Osteoblast (primary cell): ENCODE measurements around the gene MYH16. TPM values are rescaled to one million over a fixed set of nuclear protein-coding genes. Genes with fewer than 3 reads are reported as not detected.

Source experiments
- DNase-seq: peaks from one replicate; pipeline ENCODE4 v3.0.0; 2011; ENCODE audit warnings: low spot score, mixed read lengths; ENCODE audit not compliant: insufficient read length; ENCODE audit errors: missing footprints
- H2AFZ ChIP-seq: 2 replicates; pipeline ENCODE4 v1.6.0; 2011; ENCODE audit warnings: mild to moderate bottlenecking, low read length
- H3K27ac ChIP-seq: 2 replicates; pipeline ENCODE4 v1.5.1; 2011; ENCODE audit warnings: mild to moderate bottlenecking, low read depth, low read length, moderate library complexity
- H3K27me3 ChIP-seq: 2 replicates; pipeline ENCODE4 v1.6.0; 2012; ENCODE audit warnings: mild to moderate bottlenecking, control low read depth, inconsistent platforms, low read length, moderate library complexity; ENCODE audit not compliant: insufficient read depth
- H3K36me3 ChIP-seq: 2 replicates; pipeline ENCODE4 v1.5.1; 2011; ENCODE audit warnings: mild to moderate bottlenecking, low read length, control low read depth, moderate library complexity; ENCODE audit not compliant: insufficient read depth
- H3K4me1 ChIP-seq: 2 replicates; pipeline ENCODE4 v1.5.1; 2011; ENCODE audit warnings: mild to moderate bottlenecking, low read length, control low read depth, moderate library complexity; ENCODE audit not compliant: insufficient read depth
- H3K4me2 ChIP-seq: 2 replicates; pipeline ENCODE4 v1.6.0; 2011; ENCODE audit warnings: mild to moderate bottlenecking, low read length; ENCODE audit not compliant: insufficient read depth
- H3K4me3 ChIP-seq: fragments of 200-600 bp; sonication (generic); 3 replicates; pipeline ENCODE4 v1.5.1; 2012; ENCODE audit warnings: mild to moderate bottlenecking, low read length, inconsistent platforms; ENCODE audit not compliant: insufficient read depth
- H3K79me2 ChIP-seq: 2 replicates; pipeline ENCODE4 v1.6.0; 2012; ENCODE audit warnings: mild to moderate bottlenecking, low read length, control low read depth, inconsistent platforms; ENCODE audit not compliant: insufficient read depth
- H3K9me3 ChIP-seq: 2 replicates; pipeline ENCODE4 v1.5.1; 2011; ENCODE audit warnings: low read depth, low read length, control low read depth
- H4K20me1 ChIP-seq: 2 replicates; pipeline ENCODE4 v1.6.0; 2012; ENCODE audit warnings: mild to moderate bottlenecking, low read length, control low read depth; ENCODE audit not compliant: insufficient read depth
- total RNA-seq: library from RNA; depleted of rRNA; stranded (reverse); fragments of >200 nt; gene quantifications from 2 replicates; pipeline ENCODE4 v1.2.3, GENCODE V29; 2012
- TF ChIP-seq, protein P1 (sequence below): IDR thresholded peaks from 2 replicates; pipeline ENCODE4 v1.5.1; 2011; ENCODE audit warnings: mild to moderate bottlenecking, low read depth, low read length, moderate library complexity; ENCODE audit errors: extremely low read depth

Gene MYH16
- total RNA-seq, 1 donor: not detected

DNA sequence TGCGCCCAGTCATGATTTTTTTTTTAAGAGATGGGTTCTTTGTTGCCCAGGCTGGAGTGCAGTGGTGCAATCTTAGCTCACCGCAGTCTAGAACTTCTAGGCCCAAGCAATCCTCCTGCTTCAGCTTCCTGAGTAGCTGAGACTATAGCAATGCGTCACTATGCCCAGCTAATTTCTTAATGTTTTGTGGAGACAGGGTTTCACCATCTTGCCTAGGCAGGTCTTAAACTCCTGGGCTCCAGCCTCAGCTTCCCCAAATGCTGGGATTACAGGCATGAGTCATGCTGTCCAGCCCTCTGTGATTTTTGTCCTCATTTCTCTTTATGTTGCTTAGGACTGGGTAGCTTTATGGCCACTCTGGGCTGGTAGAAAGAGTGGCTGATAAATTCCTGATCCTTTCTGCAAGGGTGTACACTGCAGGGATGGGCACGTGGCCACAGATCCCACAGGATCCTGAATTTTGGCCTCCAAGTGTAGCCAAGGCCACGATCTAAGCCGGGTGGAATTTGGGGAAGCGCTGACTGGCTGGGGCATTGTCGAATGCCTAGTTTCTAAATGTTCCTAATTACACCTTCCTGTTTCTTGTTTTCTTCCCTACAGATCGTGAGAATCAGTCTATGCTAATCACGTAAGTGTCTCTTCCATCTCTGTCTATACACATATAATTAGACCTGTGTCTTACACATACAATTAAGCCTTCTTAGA lies 24.1 kb upstream of the MYH16 start:
- H4K20me1 ChIP-seq: no peaks in the 10 kb centered on the region
- H3K27ac ChIP-seq: no peak overlapping the region
- H3K36me3 ChIP-seq: no peaks in the 10 kb centered on the region

DNA sequence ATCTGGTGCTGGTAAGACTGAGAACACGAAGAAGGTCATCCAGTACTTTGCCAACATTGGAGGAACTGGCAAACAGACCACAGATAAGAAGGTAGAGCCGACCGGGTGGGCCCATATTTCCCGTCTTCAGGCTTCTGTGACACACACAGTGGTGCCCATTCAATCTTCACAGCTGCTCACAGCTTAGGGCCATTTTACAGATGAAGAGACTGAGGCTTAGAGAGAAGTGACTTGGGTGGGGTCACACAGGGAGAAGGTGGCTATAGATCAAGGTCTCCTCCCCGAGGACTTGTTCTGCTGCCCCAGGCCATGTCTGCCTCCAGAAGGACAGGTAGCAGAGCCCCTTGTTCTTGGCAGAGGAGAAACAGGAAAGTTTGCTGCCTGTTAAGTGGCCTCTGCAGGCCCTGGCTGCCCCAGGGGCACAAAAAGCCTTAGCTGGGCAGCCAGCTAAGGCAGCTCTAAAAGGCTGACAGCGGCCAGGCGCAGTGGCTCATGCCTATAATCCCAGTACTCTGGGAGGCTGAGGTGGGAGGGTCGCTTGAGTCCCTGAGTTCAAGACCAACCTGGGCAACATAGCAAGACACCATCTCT lies 22.6 kb upstream of the MYH16 start:
- no peaks in the 10 kb centered on the region for H4K20me1 ChIP-seq
- TF ChIP-seq, protein P1, sequence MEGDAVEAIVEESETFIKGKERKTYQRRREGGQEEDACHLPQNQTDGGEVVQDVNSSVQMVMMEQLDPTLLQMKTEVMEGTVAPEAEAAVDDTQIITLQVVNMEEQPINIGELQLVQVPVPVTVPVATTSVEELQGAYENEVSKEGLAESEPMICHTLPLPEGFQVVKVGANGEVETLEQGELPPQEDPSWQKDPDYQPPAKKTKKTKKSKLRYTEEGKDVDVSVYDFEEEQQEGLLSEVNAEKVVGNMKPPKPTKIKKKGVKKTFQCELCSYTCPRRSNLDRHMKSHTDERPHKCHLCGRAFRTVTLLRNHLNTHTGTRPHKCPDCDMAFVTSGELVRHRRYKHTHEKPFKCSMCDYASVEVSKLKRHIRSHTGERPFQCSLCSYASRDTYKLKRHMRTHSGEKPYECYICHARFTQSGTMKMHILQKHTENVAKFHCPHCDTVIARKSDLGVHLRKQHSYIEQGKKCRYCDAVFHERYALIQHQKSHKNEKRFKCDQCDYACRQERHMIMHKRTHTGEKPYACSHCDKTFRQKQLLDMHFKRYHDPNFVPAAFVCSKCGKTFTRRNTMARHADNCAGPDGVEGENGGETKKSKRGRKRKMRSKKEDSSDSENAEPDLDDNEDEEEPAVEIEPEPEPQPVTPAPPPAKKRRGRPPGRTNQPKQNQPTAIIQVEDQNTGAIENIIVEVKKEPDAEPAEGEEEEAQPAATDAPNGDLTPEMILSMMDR: no peak

More for the DNA sequence above, 24.1 kb upstream of the MYH16 start:
- H3K9me3 ChIP-seq: no peaks in the 10 kb centered on the region
- no peak overlapping the region for H2AFZ ChIP-seq
- H3K4me1 ChIP-seq: peaks cover 7% of the 10 kb centered on the region
- no peaks in the 10 kb centered on the region for H3K79me2 ChIP-seq
- TF ChIP-seq, protein P1: no peak
- H3K4me3 ChIP-seq: no peak overlapping the region
- DNase-seq: no peak
- peaks cover 8% of the 10 kb centered on the region for H3K27me3 ChIP-seq
- H3K4me2 ChIP-seq: no peak overlapping the region

DNA sequence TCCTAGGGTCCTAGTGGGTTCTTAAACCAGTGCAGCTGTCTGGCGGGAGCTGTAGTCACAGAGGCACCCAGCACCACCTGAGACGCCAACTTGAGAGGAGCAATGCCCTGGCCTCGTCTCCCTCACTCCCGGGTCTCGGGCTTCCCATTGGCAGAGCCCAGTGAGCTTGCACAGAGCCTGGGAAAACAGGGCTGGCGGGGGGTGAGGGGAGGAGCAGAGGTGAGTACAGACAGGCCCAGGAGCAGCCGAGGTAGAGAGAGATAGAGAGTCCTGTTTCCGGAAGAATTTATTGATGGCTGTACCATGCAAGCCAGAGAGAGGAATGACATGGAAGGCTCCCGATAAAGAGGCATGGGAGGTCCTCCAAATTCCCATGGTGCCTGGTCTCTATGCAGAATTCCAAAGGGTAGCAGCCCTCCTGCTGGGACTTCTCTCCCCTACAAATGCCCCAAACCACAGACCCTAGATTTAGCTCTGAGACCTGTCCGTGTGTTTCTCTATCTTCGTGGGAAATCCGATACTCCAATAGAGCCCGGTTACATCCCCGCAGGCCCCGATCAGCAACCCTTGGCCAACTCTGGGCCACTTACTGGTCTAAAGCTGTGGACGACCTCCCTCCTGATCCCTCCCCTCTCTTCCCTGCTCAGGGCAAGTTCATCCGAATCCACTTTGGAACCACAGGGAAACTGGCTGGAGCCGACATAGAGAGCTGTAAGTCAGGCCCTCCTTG lies 20.3 kb upstream of the MYH16 start:
- no peak for DNase-seq
- no peak overlapping the region for H2AFZ ChIP-seq
- H3K27ac ChIP-seq: no peak overlapping the region
- no peaks in the 10 kb centered on the region for H3K4me1 ChIP-seq
- H3K79me2 ChIP-seq: no peaks in the 10 kb centered on the region
- H3K4me2 ChIP-seq: no peak overlapping the region
- H3K27me3 ChIP-seq: peaks cover 16% of the 10 kb centered on the region
- no peaks in the 10 kb centered on the region for H4K20me1 ChIP-seq
- H3K9me3 ChIP-seq: no peaks in the 10 kb centered on the region
- TF ChIP-seq, protein P1: no peak
- H3K36me3 ChIP-seq: no peaks in the 10 kb centered on the region
- H3K4me3 ChIP-seq: no peak overlapping the region

More for the DNA sequence above, 22.6 kb upstream of the MYH16 start:
- DNase-seq: no peak
- Histone ChIP-seq H3K4me2 (no peak overlapping the region), H3K4me1 (peaks cover 1% of the 10 kb centered on the region), H3K4me3 (no peak overlapping the region), H3K9me3 (no peaks in the 10 kb centered on the region), H3K27me3 (peaks cover 16% of the 10 kb centered on the region), H2AFZ (no peak overlapping the region), H3K36me3 (no peaks in the 10 kb centered on the region), H3K79me2 (no peaks in the 10 kb centered on the region), H3K27ac (no peak overlapping the region)

DNA sequence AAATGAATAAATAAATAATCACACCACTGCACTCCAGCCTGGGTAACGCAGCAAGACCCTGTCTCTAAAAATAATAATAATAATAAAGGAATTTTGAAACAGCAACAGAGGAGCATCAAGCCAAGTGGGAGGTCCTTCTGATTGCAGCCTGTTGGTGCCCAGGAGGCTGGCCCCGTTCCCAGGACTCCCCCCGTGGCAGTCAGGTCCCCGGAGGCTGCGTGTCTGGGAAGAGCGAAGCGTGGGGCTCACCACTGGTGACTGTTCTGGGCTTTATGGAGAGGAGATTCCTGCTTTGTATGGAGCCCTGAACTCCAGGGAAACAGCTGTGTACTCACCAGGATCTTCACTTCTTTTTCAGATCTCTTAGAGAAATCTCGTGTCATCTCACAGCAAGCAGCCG lies 19.3 kb upstream of the MYH16 start:
- no peak overlapping the region for H3K4me2 ChIP-seq
- H4K20me1 ChIP-seq: no peaks in the 10 kb centered on the region
- H3K79me2 ChIP-seq: no peaks in the 10 kb centered on the region
- TF ChIP-seq, protein P1: no peak
- no peak overlapping the region for H3K4me3 ChIP-seq
- H3K27me3 ChIP-seq: peaks cover 16% of the 10 kb centered on the region
- DNase-seq: no peak
- H3K4me1 ChIP-seq: no peaks in the 10 kb centered on the region
- no peak overlapping the region for H3K27ac ChIP-seq
- H3K36me3 ChIP-seq: no peaks in the 10 kb centered on the region
- H2AFZ ChIP-seq: no peak overlapping the region
- no peaks in the 10 kb centered on the region for H3K9me3 ChIP-seq
